Measurements from ENCODE around the gene GZF1.

GZF1 gene

DNA sequence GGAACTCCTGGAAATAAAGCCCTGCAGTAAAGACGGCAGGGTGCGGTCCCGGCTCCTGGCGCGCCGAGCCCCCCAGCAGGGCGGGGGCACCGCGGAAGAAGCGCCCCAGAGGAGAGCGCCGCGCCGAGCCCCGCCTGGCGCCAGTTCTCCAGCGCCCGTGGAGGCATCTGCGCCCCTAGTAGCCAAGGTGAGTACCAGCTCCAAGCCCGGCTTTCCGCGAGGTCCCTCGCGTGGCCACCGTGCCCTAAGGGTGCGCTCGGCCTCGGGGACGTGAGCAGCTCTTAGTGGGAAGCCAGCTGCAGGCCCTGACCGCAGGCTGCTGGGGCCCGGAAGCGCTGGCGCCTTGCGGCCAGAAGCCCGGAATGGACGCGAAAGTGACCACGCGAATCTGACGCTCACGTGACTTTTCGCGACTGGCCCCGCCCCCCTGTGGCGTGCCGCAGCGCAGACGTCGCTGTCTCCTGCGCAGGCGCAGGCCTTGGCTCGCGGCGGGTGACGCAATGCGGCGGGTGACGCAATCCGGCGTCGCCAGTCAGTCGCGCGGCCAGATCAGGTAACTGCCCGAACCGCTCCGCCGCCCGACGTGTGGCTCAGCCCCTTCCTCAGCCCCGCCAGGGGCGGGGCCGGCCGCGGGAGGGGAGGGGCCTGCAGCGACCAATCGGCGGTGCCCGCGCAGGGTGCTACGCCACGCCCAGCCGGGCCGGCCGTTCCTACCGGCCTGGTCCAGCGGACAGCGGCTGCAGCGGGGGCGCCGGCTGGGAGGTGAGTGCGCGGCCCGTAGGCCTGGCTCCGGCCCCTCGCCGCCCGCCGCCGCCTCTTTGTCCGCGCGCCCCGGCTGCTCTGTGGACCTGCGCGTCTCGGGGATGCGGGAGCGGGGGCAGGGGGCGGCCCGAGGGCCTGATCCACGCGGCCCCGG lies at the start of gene GZF1:
Gene GZF1 (plus strand): TSS at position 707 of the 916 bp plus-strand sequence. CDS start 2,202 bp downstream, outside the sequence.
- peak; percentile 99 for DNase-seq

DNA sequence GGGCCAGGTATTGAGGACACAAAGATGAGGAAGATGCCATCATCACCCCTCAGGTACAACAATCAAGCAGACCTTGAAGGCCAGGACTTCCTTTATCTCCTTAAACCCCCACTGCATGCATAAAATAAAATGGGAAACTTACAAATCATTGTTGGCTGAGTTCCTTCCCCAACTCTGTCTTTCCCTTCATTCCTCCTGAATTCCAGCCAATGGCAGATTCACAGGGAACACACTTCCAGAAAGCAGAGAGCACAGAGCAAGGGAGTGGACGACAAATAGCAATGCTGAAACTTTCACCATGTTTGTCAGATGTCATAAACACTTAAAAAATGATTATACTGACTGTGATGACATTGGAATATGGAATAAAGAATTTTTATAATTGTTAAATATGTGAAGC lies 48.7 kb upstream of the GZF1 start:
- DNase-seq, result no peak

DNA sequence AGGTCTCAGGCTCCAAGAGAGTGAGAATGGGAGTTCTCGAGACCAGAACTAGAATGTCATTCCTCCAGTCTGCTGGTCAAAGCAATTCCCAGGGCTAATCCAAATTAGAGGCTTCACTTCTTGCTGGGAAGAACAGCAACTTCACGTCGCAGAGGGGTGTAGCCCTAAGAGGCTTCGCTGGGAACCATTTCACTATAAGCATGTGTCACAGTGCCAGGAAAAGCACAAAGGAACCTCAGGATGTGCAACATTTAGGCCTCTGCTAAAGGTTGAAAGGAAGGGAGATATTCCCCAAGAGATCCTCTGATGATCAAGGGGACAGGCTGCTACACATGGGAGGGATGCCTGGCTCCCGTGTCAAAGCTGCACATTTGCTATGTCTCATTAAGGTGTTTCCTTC lies 47.3 kb upstream of the GZF1 start:
- no peak for DNase-seq

DNA sequence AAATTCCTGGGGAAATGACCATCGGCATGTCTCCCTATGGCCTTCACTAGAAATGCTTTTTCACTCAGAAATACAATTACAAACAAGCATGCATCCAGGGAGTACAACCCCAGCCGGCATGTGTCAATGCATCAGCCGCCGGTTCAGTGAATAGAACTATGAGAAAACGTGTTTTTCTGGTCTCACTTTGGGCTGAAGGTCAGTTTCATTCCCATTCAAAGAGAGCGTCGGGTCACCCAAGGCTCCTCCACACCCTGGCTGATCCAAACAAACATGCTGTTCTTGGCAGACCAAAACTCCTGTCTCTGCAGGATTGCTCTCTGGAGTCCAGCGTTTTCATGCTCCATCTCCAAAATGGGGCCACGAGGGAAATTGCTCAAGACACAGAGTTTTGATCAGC lies 46.9 kb upstream of the GZF1 start:
- no peak for DNase-seq

DNA sequence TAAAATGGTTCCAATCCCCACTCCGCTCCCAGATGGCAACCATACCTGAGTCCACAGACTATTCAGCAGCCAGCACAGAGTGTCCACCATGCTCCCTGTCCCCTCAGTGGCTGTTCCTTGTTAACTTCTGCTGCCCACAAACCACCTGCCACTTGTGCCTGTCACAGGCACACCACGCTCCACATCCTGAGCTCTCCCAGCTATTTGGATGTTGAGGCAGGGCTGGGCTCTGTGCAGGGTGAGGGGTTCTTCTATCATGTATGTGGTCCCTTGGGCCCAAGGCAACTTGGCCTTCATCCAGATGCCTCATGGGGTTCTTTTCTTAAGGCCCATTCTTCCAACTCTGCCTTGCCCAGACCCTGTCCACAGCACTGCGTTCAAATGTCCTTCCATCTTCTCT lies 45.4 kb upstream of the GZF1 start:
- no peak for DNase-seq

DNA sequence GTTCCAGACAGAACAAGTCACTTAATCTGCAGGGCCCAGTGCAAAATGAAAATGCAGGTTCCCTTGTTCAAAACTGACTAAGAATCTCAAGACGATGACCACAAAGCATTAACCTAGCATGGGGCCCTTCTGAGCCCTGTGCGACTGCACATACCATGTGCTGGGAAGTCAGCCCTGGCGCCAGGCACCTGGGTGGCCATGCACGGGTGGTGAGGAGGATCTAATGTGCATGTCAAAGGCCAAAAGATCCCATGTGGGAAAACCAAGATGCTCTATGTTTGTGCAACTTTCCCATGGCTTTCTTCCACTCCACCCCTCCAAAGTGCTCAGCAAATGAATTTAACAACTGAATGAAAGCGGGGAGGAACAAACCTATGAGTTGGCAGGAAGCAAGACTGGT lies 44.9 kb upstream of the GZF1 start:
- no peak for DNase-seq

DNA sequence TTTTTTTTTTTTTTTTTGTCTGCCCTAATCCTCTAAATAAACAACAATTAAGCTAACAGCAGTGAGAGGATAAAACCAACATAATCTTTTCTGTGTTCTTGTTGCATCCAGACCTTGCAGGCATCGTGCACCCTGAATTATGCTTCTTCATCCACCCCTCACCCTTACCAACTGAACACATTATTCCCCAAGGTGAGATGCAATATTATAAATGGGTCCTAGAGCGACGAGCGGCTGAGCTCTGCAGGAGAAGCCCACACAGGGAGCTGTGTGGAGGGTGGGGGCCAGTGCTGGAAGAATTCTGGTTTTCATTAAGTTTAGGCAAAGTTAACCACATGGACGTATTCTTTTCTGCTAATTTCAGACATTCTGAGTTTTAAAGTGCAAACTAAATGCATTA lies 43.6 kb upstream of the GZF1 start:
- DNase-seq, result no peak

DNA sequence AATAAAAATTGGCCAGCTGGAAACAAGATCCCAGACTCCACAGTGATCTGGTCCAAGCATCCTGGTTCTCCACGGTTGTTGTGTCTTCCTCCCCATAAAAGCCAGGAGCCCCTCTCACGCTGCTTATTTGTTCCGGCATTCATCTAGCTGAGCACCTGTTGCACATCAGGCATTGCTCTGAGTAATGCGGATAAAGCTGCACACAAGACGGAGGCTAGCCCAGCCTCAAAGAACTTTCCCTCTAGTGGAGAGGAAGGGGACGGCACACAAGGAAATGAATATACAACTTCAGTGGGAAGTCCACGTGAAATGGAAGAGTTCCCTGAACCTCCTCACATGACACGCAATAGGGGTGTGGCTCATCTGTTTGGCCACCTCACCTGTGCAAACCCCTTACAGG lies 41.7 kb upstream of the GZF1 start:
- DNase-seq, result no peak

DNA sequence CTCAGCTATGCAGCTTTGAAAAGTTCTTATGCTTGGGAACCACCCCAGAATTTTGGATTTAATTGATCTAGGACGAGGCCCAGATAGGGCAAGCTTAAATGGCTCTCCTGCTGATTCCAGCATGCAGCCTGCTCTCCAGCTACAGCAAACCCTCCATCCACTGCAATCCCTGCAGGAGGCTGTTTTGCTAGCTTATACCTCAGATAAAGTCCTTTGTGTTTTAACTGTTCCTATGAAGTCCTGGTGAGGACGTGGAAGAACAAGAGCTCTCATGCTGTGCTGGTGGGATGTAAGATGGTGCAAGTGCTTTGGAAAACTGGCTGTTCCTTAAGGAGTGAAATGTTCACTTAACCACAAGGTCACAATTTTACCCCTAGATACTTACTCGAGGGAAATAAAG lies 36.9 kb upstream of the GZF1 start:
- no peak for DNase-seq

DNA sequence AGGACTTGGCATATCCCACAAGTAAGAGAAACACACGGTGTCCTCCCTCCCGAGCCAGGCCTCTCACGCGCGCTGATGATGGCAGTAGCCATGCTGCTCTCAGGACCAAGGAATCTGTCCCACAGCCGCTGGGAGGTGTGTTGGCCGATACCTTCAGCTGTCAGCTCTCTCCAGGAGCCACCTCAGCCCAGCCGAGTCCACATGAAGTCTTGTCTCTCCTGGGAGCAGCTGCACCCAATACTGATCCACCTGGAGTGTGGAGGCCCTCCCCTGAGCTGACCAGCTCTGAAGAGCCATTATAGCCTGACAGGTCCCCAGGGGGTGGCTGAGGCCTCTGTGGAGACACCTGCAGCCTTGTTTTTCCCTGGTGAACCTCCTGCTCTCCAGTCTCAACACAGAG lies 35.2 kb upstream of the GZF1 start:
- no peak for DNase-seq

DNA sequence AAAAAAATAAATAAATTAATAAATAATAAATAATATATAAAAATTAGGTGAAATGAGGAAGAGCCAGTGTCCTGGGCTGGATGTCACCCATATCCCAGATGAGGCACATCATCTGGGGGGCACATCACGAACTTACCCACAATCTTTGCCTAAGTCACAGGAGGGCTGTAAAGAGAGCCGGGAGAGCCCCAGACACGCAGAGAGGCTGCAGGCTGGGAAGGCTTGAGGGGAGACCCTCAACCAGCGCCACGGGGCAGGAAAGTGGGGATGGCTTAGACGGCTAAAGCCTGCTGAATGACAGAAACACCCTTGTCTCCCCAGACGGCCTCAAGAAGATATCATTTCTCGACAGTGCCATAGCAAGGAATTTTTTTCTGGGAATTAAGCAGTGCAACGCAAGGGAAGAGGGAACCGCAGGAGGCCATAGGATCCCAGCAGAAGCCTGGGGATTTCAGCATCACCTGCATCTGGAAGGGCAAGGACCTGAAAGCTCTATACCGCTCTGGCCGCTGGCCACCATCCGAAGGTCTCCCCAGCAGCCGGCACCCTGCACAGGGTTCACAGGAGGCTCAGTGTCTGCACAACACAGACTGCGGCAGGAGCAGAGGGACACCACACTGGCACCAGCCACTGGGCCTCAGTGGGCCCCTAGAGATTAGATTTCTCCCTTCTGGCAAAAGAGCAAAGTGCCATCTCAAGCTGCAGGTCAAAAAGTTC lies 34.2 kb upstream of the GZF1 start:
- DNase-seq, result no peak

DNA sequence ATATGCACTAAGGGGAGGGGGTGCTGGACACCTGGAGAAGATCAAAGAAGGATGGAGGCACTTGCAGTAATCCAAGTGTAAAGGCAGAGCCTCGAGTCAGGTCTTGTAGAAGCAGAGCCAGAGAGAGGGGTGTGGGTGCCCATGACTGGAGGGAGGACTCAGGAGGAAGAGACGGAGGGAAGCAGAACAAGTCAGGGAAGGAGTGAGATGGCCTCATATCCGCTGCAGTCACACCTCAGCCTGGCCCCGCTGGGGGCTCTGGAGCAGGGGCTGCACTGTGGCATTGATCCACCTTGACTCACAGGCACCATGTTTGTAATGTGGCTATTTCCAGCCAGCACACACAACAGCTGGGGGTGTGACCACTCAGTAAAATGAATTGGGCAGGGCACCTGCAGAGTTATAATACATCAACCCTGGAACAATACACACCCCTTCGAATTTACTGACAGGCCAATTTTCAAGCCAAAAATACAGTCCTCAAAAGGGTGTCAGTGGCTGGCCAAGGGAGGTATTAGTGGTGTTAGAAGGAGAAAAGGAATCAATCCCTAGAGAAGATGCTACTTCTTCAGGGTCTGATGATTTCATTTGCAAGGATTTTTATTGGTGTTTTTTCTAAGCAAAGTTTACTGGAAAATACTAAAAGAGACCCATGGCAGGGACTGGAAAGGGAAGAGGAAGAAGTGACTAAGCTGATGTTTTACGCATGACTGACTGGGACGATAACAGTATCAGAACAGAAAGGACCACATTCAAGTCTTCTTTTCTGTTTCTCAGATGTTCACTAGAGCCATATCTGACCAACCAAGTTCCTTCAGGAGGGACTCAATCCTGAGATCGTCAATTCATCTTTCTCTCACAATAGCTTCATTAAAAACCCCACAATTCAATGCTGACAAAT lies 30.3 kb upstream of the GZF1 start:
- DNase-seq, result no peak

DNA sequence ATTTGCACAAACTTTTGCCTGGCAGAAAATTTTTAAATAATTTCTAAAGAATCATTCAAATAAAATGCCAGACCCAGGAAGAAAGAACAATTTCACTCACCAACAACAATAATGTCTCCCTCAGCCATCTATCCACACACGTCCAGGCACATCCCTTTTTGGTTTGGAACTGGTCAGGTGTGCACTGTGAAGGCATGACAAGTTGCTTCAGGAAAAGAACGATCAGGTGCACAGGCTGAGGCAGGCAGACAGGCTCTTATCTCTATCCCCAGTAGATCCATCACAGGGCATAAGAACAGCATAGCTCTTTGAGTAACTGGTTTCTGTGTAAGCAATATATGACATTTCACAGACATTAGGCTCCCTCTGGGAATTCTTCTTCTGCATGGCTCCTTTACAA lies 29.5 kb upstream of the GZF1 start:
- DNase-seq, result no peak

DNA sequence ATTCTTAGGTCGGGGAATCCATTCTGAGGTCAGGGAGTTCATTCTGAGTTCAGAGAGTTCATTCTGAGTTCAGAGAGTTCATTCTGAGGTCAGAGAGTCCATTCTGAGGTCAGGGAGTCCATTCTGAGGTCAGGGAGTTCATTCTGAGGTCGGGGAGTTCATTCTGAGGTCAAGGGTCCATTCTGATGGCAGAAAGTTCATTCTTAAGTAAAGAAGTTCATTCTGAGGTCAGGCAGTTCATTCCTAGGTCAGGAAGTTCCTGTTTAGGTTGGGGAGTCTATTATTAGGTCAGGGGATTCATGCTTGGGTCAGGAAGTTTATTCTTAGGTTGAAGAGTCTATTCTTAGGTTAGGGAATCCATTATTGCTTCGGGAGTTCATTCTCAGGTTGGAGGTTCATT lies 27.9 kb upstream of the GZF1 start:
- no peak for DNase-seq

DNA sequence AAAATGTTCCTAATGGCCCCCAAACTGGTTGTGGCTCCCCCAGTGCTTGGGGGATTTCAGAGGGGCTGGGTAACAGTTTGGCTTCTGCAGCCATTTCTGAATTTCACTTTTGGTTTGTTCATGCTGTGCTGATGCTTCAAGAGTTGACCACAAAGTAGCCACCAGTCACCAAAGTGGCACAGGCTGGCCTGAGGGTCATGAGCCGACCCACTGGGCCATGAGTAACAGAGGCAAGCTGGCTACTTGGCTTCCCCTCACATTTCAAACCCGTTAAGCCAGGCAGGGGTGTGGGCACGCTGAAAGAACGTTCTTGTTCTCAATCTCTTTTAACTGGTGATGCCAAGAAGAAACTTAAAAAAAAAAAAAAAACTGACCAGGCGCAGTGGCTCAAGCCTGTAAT lies 26.5 kb upstream of the GZF1 start:
- DNase-seq, result no peak

DNA sequence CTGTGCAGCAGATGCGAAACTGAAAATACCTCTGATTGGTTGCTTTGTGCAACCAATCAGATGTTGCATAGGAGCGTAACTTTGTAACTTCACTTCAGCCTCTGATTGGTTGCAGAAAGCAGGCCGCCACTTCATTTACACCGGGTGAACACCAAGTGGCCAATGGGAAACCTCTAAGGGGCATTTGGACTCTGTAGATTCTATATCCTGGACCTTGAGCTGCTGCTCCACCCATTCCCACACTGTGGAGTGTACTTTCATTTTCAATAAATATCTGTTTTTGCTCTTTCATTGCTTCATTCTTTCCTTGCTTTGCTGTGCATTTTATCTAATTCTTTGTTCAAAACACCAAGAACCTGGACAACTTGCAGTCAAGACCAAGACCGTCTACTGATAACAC lies 25.5 kb upstream of the GZF1 start:
- DNase-seq, result no peak

DNA sequence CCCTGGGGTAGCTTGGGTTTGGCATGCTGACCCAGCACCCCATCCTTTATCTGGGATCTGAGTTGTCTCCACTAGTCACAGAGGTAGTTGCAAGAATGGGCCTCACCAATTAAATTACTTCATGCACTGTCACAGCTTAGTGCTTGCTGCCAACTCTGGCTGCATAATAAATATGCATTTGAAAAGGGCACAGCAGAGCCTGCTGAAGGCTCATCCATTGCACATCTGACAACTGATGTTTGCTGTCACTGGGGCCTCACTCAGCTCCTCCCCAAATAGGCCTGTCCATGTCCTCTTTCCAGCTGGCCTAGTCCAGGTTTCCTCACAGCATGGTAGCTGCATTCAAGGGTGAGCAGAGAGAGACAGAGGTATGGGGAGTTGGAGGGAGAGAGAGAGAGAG lies 24.7 kb upstream of the GZF1 start:
- DNase-seq, result no peak

DNA sequence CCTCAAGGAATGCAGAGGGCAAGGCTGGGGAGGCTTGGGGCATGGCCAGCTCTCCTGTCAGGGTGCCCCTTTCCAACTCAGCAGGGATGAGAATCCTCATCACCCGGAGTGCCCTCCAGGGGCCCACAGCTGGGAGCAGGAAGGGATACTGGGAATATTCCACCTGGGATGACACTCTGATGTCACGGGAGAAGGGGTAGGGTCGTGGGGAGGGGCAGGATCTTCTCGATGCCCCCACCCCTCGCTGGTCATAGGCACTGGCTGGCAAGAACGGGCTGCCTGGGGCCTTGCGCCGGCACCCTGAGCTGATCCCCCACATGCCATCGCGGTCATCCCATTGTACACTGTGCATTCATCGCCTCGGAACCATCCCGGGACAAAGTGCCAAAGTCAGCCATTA lies 22.0 kb upstream of the GZF1 start:
- no peak for DNase-seq

DNA sequence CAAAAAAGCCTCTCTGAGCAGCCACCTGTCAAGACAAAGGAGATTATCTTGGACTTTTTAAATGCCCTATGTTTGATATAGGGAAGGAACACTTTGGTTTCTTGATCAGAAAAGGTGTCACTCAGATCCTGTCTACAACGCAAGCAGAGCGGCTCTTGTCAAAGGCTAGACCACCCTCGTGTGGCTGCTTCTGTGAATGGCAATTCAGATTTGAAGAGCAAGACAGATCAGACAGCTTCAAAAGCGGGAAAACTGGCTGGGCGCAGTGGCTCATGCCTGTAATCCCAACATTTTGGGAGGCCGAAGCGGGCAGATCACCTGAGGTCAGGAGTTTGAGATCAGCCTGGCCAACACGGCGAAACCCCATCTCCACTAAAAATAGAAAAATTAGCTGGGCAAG lies 21.5 kb upstream of the GZF1 start:
- DNase-seq, result peak; percentile 15 to 34

DNA sequence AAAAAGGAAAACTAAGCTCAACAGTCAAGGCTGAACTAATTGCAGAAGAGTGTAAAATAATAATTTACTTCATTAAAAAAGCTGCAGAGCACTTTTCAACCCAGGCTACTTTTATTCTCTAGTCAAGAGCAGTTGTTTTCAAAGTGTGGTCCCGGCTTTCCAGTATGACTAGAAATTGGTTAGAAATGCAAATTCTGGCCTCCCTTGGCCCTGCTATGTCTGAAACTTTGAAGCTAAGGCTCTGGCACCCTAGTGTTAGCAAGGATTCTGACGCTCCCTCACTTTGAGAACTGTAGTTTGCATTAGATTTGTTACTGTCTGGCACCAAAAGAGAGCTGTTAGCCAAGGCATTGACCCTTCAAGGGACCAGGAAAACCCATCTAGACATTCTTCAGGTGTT lies 20.9 kb upstream of the GZF1 start:
- no peak for DNase-seq

DNA sequence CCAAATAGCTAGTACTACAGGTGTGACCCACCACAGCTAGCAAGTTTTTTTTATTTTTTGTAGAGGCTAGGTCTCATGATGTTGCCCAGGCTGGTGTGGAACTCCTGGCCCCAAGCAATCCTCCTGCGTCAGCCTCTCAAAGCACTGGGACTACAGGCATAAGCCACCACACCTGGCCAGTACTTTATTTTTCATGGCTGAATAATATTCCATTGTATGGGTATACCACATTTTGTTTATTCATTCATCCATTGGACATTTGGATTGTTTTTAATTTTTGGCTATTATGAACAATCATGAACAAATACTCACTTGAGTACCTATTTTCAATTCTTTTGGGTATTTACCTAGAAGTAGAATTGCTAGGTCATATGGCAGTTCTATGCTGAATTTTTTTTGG lies 18.4 kb upstream of the GZF1 start:
- no peak for DNase-seq

DNA sequence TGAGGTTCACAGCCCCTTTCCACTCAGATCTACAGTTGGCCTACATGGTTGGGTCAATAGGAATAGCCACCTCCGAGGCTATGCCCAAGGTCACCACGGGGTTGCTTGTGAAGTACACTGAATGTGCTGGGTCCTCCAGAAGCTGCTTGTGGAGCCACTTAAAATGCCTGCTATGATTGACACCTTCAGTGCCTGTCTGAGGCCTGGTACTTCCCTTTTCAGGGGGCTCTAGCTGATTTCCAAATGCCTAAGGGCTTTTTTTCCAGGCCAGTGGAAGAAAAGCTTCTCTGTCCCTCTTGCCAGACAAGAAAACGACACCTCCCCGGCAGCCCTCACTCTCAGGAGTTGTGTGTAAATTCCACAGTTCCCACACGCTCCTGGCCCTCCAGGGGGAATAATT lies 17.6 kb upstream of the GZF1 start:
- no peak for DNase-seq

DNA sequence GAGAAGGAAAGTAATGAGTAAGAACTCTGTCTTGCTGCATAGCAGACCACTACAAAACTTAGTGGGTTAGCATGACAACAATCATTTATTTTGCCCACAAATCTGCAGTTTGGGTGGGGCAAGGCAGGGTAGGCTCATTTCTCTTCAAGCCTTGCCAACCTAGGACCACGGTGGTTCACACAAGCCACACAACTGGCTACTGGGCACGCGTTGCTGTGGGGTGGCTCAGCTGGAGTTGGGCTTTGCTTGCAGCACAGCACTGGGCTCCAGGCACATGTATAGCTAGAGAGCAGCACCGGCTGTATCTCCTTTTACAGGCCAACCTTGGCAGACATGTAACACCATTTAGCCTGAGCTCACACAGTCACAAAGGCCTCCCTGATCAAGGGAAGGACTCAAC lies 16.0 kb upstream of the GZF1 start:
- no peak for DNase-seq
